ENCODE data around the gene SMARCA2. TPM values are rescaled to one million over a fixed set of nuclear protein-coding genes. Genes with fewer than 3 reads are reported as not detected.

The SMARCA2 gene
- total and polyA plus RNA-seq, 4 donors: 18.8 to 67.0 (median 41.1) TPM

DNA sequence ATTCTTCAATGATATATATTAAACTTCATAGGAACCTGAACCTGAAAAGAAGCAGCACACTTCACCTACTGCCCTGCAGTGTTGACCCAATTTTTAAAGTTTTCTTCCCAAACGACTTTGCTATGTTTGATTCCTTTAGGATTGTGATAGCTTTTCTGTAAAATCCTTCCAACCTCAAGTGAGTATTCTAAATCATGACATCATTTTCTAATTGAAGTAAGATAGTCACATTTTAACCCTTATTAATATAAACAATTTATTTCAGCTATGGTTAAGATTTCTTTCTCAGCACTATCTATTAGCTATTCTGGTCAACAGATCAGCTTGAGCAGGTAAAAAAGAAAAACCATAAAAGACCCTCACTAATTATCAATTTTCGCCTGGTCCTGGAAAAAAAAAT, 162.0 kb downstream of the SMARCA2 start:
- Histone ChIP-seq H3K27ac (ENCODE audit: low read depth in 1 of 2, low read length in 2 of 2) (no peak overlapping the region), H3K27me3 (ENCODE audit: control insufficient read depth in 4 of 4, insufficient read depth in 4 of 4, low read length in 3 of 4) (no peaks in the 10 kb centered on the region), H3K36me3 (ENCODE audit: control insufficient read depth in 4 of 4, insufficient read depth in 3 of 4, low read depth in 1 of 4, low read length in 3 of 4) (peaks cover 0 to 15% (median 10%) of the 10 kb centered on the region in 4 donors), H3K9ac (ENCODE audit: low read depth in 1 of 2, low read length in 2 of 2) (no peak overlapping the region), H3K4me1 (ENCODE audit: control insufficient read depth in 4 of 4, insufficient read depth in 4 of 4, low read length in 3 of 4) (no peaks in the 10 kb centered on the region), H3K4me3 (ENCODE audit: low read depth in 1 of 3, low read length in 3 of 3) (no peak overlapping the region), H3K9me3 (ENCODE audit: control insufficient read depth in 4 of 4, low read length in 3 of 4) (no peaks in the 10 kb centered on the region)
- no peak for DNase-seq (ENCODE audit: low spot score)
- WGBS: 91% methylated on average over 2 of the region's 2 CpGs
- no peak for TF ChIP-seq NR2F2 (IDR thresholded peaks at IDR 0.05)
- TF ChIP-seq JUND (IDR thresholded peaks at IDR 0.05): no peak
- TF ChIP-seq, protein P1, sequence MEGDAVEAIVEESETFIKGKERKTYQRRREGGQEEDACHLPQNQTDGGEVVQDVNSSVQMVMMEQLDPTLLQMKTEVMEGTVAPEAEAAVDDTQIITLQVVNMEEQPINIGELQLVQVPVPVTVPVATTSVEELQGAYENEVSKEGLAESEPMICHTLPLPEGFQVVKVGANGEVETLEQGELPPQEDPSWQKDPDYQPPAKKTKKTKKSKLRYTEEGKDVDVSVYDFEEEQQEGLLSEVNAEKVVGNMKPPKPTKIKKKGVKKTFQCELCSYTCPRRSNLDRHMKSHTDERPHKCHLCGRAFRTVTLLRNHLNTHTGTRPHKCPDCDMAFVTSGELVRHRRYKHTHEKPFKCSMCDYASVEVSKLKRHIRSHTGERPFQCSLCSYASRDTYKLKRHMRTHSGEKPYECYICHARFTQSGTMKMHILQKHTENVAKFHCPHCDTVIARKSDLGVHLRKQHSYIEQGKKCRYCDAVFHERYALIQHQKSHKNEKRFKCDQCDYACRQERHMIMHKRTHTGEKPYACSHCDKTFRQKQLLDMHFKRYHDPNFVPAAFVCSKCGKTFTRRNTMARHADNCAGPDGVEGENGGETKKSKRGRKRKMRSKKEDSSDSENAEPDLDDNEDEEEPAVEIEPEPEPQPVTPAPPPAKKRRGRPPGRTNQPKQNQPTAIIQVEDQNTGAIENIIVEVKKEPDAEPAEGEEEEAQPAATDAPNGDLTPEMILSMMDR (IDR thresholded peaks at IDR 0.05; ENCODE audit: low read depth, low read length, missing input control): no peak
- TF ChIP-seq RXRA (IDR thresholded peaks at IDR 0.05): no peak
- TF ChIP-seq FOXA1 (IDR thresholded peaks at IDR 0.05): no peak
- TF ChIP-seq YY1 (IDR thresholded peaks at IDR 0.05): no peak
- TF ChIP-seq RAD21 (IDR thresholded peaks at IDR 0.05): no peak
- no peak for TF ChIP-seq EGR1 (IDR thresholded peaks at IDR 0.05; ENCODE audit: low read depth in 2 of 2)
- no peak for TF ChIP-seq TAF1 (conservative IDR thresholded peaks at IDR 0.05)
- TF ChIP-seq, protein P2, sequence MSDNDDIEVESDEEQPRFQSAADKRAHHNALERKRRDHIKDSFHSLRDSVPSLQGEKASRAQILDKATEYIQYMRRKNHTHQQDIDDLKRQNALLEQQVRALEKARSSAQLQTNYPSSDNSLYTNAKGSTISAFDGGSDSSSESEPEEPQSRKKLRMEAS (IDR thresholded peaks at IDR 0.05): no peak
- TF ChIP-seq, protein P3, sequence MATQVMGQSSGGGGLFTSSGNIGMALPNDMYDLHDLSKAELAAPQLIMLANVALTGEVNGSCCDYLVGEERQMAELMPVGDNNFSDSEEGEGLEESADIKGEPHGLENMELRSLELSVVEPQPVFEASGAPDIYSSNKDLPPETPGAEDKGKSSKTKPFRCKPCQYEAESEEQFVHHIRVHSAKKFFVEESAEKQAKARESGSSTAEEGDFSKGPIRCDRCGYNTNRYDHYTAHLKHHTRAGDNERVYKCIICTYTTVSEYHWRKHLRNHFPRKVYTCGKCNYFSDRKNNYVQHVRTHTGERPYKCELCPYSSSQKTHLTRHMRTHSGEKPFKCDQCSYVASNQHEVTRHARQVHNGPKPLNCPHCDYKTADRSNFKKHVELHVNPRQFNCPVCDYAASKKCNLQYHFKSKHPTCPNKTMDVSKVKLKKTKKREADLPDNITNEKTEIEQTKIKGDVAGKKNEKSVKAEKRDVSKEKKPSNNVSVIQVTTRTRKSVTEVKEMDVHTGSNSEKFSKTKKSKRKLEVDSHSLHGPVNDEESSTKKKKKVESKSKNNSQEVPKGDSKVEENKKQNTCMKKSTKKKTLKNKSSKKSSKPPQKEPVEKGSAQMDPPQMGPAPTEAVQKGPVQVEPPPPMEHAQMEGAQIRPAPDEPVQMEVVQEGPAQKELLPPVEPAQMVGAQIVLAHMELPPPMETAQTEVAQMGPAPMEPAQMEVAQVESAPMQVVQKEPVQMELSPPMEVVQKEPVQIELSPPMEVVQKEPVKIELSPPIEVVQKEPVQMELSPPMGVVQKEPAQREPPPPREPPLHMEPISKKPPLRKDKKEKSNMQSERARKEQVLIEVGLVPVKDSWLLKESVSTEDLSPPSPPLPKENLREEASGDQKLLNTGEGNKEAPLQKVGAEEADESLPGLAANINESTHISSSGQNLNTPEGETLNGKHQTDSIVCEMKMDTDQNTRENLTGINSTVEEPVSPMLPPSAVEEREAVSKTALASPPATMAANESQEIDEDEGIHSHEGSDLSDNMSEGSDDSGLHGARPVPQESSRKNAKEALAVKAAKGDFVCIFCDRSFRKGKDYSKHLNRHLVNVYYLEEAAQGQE (IDR thresholded peaks at IDR 0.05): no peak
- TF ChIP-seq SP1 (IDR thresholded peaks at IDR 0.05): no peak

DNA sequence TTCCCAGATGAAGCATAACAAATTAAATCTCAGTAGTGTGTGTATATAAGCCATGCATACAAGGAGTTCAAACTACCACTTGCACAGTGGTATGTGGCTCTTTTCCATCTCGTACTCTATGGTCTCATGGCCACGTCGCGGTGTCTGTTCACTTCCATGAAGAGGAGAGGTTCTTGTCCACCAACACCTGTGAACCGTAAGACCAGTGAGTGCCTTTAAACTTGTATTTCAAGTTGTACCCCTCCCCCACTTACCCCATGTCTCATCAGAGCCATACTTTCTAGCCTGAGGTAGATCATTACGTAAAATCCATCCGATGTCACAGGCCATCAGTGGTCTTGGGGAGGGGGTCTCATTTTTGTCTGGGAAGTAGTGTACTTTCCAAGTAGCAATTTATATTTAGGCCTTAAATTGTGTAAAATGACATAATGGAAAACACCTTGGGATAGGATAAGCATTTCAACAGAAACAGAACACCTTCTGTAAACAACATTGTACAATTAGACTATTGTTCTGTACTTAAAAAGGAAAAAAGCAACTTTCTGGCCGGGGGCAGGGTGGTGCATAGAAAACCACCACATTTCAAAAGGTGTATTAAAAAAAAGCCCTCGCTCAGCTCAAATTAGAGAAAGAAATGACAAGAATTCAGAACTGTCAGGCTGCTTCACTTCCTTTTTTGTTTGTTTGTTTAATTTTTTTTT, 163.0 kb downstream of the SMARCA2 start:
- Histone ChIP-seq H3K4me1 (ENCODE audit: control insufficient read depth in 4 of 4, insufficient read depth in 4 of 4, low read length in 3 of 4) (no peaks in the 10 kb centered on the region), H3K9ac (ENCODE audit: low read depth in 1 of 2, low read length in 2 of 2) (no peak overlapping the region), H3K4me3 (ENCODE audit: low read depth in 1 of 3, low read length in 3 of 3) (no peak overlapping the region), H3K9me3 (ENCODE audit: control insufficient read depth in 4 of 4, low read length in 3 of 4) (no peaks in the 10 kb centered on the region), H3K27ac (ENCODE audit: low read depth in 1 of 2, low read length in 2 of 2) (no peak overlapping the region), H3K27me3 (ENCODE audit: control insufficient read depth in 4 of 4, insufficient read depth in 4 of 4, low read length in 3 of 4) (no peaks in the 10 kb centered on the region), H3K36me3 (ENCODE audit: control insufficient read depth in 4 of 4, insufficient read depth in 3 of 4, low read depth in 1 of 4, low read length in 3 of 4) (peaks cover 0 to 12% (median 9%) of the 10 kb centered on the region in 4 donors)
- no peak for DNase-seq (ENCODE audit: low spot score)
- WGBS: 95% methylated on average over 9 of the region's 9 CpGs
- TF ChIP-seq FOXA1 (IDR thresholded peaks at IDR 0.05) (no peak), SP1 (IDR thresholded peaks at IDR 0.05) (no peak), EGR1 (IDR thresholded peaks at IDR 0.05; ENCODE audit: low read depth in 2 of 2) (no peak), TAF1 (conservative IDR thresholded peaks at IDR 0.05) (no peak), GABPA (IDR thresholded peaks at IDR 0.05 in 1 of 2, conservative IDR thresholded peaks at IDR 0.05 in 1 of 2) (no peak), YY1 (IDR thresholded peaks at IDR 0.05) (no peak), HNF4G (IDR thresholded peaks at IDR 0.05) (no peak), RXRA (IDR thresholded peaks at IDR 0.05) (no peak), FOXA2 (IDR thresholded peaks at IDR 0.05) (no peak), NR2F2 (IDR thresholded peaks at IDR 0.05) (no peak), JUND (IDR thresholded peaks at IDR 0.05) (no peak)
- TF ChIP-seq, protein P4, sequence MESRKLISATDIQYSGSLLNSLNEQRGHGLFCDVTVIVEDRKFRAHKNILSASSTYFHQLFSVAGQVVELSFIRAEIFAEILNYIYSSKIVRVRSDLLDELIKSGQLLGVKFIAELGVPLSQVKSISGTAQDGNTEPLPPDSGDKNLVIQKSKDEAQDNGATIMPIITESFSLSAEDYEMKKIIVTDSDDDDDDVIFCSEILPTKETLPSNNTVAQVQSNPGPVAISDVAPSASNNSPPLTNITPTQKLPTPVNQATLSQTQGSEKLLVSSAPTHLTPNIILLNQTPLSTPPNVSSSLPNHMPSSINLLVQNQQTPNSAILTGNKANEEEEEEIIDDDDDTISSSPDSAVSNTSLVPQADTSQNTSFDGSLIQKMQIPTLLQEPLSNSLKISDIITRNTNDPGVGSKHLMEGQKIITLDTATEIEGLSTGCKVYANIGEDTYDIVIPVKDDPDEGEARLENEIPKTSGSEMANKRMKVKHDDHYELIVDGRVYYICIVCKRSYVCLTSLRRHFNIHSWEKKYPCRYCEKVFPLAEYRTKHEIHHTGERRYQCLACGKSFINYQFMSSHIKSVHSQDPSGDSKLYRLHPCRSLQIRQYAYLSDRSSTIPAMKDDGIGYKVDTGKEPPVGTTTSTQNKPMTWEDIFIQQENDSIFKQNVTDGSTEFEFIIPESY (IDR thresholded peaks at IDR 0.05): no peak
- TF ChIP-seq, protein P1 (IDR thresholded peaks at IDR 0.05; ENCODE audit: low read depth, low read length, missing input control): no peak
- TF ChIP-seq, protein P2 (IDR thresholded peaks at IDR 0.05): no peak
- TF ChIP-seq, protein P3 (IDR thresholded peaks at IDR 0.05): no peak

Data from liver (tissue), 9 donors.